Motor neuron (in vitro differentiated cells): ENCODE measurements around the gene POU3F2. TPM values are rescaled to one million over a fixed set of nuclear protein-coding genes. Genes with fewer than 3 reads are reported as not detected.
A peak's percentile ranks its signal among the peaks of the same experiment; 100 is the strongest.

ENCODE experiments used
- ATAC-seq, 8 experiments: fragments of 200-7000 bp; cut with Tn5 transposase; replicated peaks in 6 of 8; 2 replicates each; pipeline ENCODE4 v1.8.0; 2021; ENCODE audit warnings: mild to moderate bottlenecking in 8 of 8, moderate library complexity in 8 of 8
- H3K27ac ChIP-seq, 2 donors: fragments of 250-450 bp; sonication (Bioruptor Pico); 2 replicates each; pipeline ENCODE4 v1.9.0; 2021; ENCODE audit warnings: antibody characterized with exemption in 2 of 2, mild to moderate bottlenecking in 2 of 2, moderate library complexity in 1 of 2
- H3K4me1 ChIP-seq, 2 donors: fragments of 250-450 bp; sonication (Bioruptor Pico); replicated peaks in 1 of 2; 2 replicates each; pipeline ENCODE4 v1.6.1; 2021; ENCODE audit warnings: antibody characterized with exemption in 2 of 2, mild to moderate bottlenecking in 2 of 2, moderate library complexity in 1 of 2
- H3K4me3 ChIP-seq, 5 donors: fragments of 250-450 bp; sonication (Bioruptor Pico); 2 replicates each; pipeline ENCODE4 v1.9.0; 2021; ENCODE audit warnings: antibody characterized with exemption in 5 of 5, mild to moderate bottlenecking in 5 of 5, moderate library complexity in 4 of 5
- WGBS, 10 experiments: fragments of 450-650 bp; shearing (Covaris generic); methylation state at CpG; one replicate each; pipeline ENCODE4 v1.0.0; 2022; 5-methylcytosine and 5-hydroxymethylcytosine counted together
- in situ Hi-C, 9 experiments: fragments of 400-800 bp; cut with MboI; loops; one replicate each; pipeline ENCODE4 v1.15.0; 2021; ENCODE audit warnings: low sequenced_read_pairs in 9 of 9, low pct_unique_long_range_greater_than_20kb in 2 of 9; ENCODE audit not compliant: unreplicated experiment in 9 of 9
- total RNA-seq, 8 experiments: library from RNA; unstranded; fragments of 300-600 nt; gene quantifications; 2 replicates each; pipeline versions ENCODE4 v1.2.3 to v1.2.4, GENCODE V29; 2022

Gene POU3F2
- total RNA-seq, 8 experiments from 2014 or later, result 0.10 to 93.4 (median 19.0) TPM

DNA sequence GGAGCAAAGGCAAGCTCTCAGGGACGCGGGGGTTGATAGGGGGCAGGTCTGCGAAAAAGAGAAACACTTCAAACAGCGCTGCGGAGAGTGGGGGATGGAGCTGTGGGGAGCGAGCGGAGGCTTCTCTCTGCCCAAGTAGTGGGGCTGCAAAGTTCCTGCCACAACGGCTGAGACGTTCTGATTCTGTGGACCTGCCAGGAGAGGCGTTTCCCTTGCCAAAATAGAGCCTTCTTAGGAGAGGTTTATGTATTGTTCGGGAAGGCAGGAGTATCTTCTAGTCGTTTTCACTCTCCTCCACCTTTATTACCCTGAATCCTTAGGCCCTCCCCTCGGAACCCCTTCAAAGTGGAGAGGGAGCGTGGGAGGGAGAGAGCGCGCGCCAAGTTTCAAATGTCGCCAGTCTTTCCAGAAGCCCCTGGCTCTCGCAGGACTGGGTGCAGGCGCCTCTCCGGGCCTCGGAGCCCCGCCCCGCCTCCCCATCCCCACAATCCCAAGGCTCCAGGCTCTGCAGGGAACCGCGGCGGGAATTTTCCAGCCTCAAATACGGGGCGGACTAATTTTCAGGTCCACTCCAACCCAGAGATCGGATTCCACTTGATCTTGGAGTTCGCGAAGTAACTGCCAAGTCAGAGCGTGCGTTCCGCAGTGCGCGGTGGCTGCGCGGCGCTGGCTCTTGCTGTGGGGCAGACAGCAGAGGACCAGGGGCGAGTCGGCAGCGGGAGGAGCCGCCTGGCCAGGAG is 10.0 kb upstream of the POU3F2 start:
- H3K27ac ChIP-seq, result peak overlapping the region in 1 of 2 donors; percentile 28
- peak in 7 of 8 experiments; percentile 17 to 59 (median 45) for ATAC-seq
- 0 to 7% (median 5%) methylated on average over 3 to 6 of the region's 44 CpGs; no CpG with 5 or more reads in 6 of the 10 experiments for WGBS, 10 experiments
- peaks cover 30% of the 10 kb centered on the region in 2 donors for H3K4me1 ChIP-seq
- peak overlapping the region; percentile 37 to 52 (median 44) for H3K4me3 ChIP-seq
- in situ Hi-C loops, result no loop called here

DNA sequence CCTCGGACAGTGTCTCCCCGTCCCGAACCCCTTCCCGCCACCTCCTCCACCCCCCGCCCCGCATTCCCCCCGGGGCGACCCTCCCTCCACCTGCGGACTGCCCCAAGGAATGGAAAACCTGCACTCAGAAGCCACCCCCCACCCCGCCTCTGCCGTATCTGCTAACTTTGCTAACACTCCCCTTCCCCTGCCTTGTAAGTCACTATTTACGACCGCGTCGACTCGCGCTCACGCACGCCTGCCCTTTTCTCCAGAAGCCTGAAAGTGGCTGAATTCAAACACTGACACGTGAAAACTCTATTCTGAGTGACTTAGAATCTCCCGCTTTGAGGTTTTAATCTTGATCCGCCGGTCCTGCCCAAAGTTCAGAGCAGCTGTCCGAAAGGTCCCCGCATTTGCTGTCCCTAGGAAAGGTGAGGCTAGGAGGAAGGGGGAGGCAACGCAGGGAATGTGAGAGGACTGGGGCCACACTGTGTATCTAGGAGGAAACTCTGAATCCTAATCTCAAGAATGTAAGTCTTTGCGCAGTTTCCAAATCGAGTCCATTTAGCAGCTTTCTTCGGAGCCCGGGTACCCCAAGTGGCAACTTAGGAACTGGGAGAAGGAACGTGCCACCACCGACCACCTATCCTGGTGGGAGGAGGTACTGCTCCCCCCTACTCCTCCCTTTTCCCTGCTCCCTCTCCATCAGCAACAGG is 9.3 kb upstream of the POU3F2 start:
- WGBS, 10 experiments, result 0 to 26% (median 7%) methylated on average over 1 to 12 of the region's 32 CpGs; no CpG with 5 or more reads in 2 of the 10 experiments
- in situ Hi-C loops, result loop anchor here in 5 of 9 experiments (25.0 kb wide), 4 partner anchors 763 to 1638 kb away; no protein-coding TSS in a partner anchor
- Histone ChIP-seq H3K4me3 (peak overlapping the region; percentile 37 to 52 (median 44)), H3K4me1 (peaks cover 32 to 33% of the 10 kb centered on the region in 2 donors), H3K27ac (peak overlapping the region in 1 of 2 donors; percentile 28)
- peak in 5 of 8 experiments; percentile 3 to 17 (median 7) for ATAC-seq

DNA sequence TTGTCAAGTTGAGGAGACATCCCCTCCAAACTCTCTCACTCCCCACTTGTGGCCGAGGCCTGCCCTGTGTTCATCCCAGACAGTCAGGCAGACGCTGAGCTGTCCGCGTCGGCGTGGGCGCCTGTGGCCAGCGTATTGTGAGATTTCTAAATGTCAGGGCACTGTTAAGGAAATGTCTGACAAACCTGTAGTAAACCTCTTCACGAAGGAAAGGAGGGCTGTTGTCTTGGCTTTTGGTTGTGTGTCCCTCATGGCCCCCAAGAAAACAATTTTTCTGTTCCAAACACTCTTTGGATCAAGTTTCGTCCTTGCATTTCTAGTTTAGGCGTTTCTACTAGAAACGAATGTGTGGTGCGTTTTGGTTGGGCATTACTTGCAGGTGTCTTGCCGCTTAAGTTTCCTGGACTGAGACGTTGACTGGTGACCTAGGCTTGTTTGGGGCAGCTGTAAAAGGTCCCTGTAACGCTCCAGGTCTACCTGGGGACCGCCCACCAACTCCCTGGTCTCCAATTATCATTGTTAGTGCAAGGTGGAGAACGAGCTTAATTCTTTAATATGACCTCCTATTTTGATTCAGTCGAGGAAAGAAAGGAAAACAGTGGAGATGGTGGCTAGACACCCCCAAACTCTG is 8.7 kb upstream of the POU3F2 start:
- peak overlapping the region in 1 of 2 donors; percentile 16 for H3K27ac ChIP-seq
- H3K4me1 ChIP-seq, result peaks cover 38 to 40% of the 10 kb centered on the region in 2 donors
- no peak for ATAC-seq
- in situ Hi-C loops, result loop anchor here in 5 of 9 experiments (25.0 kb wide), 4 partner anchors 763 to 1638 kb away; no protein-coding TSS in a partner anchor
- 0 to 43% (median 12%) methylated on average over 5 to 14 of the region's 19 CpGs; no CpG with 5 or more reads in 1 of the 10 experiments for WGBS, 10 experiments
- H3K4me3 ChIP-seq, result peak overlapping the region in 3 of 5 donors; percentile 44 to 52 (median 46)

DNA sequence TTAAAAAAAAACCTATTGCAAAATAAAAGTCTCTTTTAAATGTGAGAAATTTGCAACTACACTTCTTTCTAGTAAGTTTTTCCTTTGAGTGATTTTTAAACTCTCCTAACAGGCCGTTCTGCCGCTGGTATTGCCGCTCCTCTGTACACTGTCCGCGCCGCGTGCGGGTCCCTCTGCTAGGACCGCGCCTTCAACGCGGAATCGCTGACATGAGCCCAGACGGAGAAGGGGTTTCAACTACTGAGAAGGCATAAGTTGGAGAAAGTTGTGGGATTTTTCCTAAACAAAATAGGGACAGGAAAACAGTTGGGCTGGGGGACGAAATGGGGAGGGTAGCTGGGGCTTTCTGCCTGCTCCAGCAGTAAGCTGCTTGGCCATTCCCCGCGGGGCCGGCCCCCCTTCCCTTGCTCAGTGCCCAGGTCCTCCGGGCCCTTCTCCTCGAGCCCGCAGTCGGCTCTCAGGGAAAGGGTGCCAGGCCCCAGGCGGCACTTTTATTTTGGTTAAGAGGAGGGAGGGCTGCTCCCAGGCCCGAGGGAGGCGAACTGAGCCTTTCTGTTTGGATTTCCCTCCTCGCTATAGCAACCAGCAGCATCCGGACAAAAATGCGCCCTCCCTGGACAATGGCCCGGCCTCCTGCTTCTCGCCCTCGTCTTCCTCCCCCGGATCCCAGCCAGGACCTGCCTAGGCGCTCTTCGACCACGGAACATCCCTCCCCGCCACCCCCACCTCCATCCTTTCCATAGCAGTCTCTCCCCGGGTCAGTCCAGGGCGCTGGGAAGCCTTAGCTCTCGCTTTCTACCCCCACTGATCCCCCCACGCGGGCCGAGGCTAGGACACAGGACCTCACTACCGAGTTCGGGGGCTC is 6.8 kb upstream of the POU3F2 start:
- in situ Hi-C loops, result loop anchor here in 5 of 9 experiments (25.0 kb wide), 4 partner anchors 765 to 1640 kb away; no protein-coding TSS in a partner anchor
- peak overlapping the region; percentile 11 to 32 (median 25) for H3K4me3 ChIP-seq
- peak overlapping the region; percentile 74 to 89 for H3K27ac ChIP-seq
- peak in 7 of 8 experiments; percentile 6 to 52 (median 25) for ATAC-seq
- WGBS, 10 experiments, result 0 to 33% (median 11%) methylated on average over 1 to 15 of the region's 44 CpGs; no CpG with 5 or more reads in 2 of the 10 experiments
- peaks cover 47 to 51% of the 10 kb centered on the region in 2 donors for H3K4me1 ChIP-seq

DNA sequence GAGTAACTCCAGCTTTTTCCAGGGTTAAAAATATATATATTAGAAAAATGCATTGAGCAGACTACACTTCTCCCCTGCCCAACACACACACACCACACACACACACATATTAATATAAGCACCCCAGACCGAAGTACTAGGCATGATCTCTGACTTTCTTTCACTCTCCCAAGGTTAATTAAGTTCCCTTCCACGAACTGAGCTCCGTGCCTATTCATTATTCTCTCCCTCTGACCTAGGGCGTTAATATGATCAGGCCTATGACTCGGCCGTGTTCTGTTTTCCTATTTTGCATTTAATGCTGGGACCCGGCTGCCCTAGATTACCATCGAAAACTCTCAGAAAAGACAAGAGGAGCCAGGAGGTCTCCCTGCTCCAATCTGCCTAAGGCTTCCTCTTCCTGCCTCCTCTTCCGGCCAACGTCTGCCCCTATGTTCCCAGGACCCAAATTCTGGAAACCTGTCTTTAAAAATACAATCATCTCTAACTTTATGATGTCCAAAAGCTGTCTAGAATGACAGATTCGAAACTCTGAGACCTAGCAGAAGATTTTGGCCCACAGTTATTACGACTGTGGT is 6.1 kb upstream of the POU3F2 start:
- H3K4me3 ChIP-seq, result peak overlapping the region in 4 of 5 donors; percentile 15 to 32 (median 27)
- no peak for ATAC-seq
- 0 to 47% (median 8%) methylated on average over 1 to 9 of the region's 12 CpGs; no CpG with 5 or more reads in 2 of the 10 experiments for WGBS, 10 experiments
- H3K4me1 ChIP-seq, result peaks cover 47 to 51% of the 10 kb centered on the region in 2 donors
- in situ Hi-C loops, result loop anchor here in 5 of 9 experiments (25.0 kb wide), 4 partner anchors 766 to 1641 kb away; no protein-coding TSS in a partner anchor
- H3K27ac ChIP-seq, result peak overlapping the region; percentile 74 to 89

DNA sequence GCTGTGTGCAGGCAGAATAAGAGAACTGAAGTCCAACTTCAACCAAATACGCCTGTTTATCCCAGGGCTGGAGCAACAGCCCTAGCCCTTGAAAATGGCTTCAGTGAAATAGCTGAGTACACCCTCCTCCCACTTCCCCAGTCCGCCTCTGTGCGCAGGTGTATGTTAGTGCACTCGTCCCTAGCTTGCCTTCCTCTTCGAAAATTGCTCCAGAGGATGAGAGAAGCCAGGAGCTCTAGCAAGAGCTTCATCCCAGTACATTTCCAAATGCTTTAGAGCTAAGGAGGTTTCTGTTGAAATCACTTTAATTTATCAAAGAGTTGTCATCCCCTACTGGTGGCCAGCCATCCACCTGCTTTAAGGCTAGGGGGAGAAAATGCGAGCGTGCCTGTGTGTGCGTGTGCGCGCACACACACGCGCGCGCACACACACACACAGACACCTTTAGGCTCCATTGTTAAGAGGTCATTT is 5.4 kb upstream of the POU3F2 start:
- H3K27ac ChIP-seq, result peak overlapping the region; percentile 9 to 36
- peaks cover 45 to 48% of the 10 kb centered on the region in 2 donors for H3K4me1 ChIP-seq
- H3K4me3 ChIP-seq, result peak overlapping the region; percentile 6 to 32 (median 25)

DNA sequence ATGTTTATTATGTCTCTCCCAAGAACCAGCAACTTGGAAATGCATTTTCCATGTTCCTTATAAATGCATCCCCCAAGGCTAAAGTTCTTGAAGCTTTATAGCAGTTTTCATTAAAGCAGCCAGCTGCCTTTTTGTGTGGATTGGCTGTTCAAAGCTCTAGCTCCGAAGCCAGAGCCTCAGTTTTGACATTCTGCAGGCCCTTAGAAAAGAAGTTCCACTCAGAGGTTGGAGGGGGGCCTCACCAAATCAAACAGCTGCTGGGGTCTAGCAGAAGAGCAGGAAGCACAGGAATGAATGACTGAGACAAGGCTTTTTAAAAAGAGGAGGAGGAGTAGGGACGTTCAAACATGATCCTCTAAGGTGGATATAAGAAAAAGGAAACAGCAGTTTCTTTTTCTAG is 4.2 kb upstream of the POU3F2 start:
- Histone ChIP-seq H3K27ac (no peak overlapping the region), H3K4me3 (no peak overlapping the region), H3K4me1 (peaks cover 45 to 46% of the 10 kb centered on the region in 2 donors)
- in situ Hi-C loops, result loop anchor here in 5 of 9 experiments (25.0 kb wide), 4 partner anchors 768 to 1643 kb away; no protein-coding TSS in a partner anchor
- ATAC-seq, result no peak
- 16 to 67% (median 35%) methylated on average over 1 to 2 of the region's 2 CpGs; no CpG with 5 or more reads in 3 of the 10 experiments for WGBS, 10 experiments

More for the DNA sequence above, 5.4 kb upstream of the POU3F2 start:
- no peak for ATAC-seq
- 0 to 91% (median 6%) methylated on average over 1 to 13 of the region's 14 CpGs; no CpG with 5 or more reads in 1 of the 10 experiments for WGBS, 10 experiments
- in situ Hi-C loops, result loop anchor here in 5 of 9 experiments (25.0 kb wide), 4 partner anchors 767 to 1642 kb away; no protein-coding TSS in a partner anchor

DNA sequence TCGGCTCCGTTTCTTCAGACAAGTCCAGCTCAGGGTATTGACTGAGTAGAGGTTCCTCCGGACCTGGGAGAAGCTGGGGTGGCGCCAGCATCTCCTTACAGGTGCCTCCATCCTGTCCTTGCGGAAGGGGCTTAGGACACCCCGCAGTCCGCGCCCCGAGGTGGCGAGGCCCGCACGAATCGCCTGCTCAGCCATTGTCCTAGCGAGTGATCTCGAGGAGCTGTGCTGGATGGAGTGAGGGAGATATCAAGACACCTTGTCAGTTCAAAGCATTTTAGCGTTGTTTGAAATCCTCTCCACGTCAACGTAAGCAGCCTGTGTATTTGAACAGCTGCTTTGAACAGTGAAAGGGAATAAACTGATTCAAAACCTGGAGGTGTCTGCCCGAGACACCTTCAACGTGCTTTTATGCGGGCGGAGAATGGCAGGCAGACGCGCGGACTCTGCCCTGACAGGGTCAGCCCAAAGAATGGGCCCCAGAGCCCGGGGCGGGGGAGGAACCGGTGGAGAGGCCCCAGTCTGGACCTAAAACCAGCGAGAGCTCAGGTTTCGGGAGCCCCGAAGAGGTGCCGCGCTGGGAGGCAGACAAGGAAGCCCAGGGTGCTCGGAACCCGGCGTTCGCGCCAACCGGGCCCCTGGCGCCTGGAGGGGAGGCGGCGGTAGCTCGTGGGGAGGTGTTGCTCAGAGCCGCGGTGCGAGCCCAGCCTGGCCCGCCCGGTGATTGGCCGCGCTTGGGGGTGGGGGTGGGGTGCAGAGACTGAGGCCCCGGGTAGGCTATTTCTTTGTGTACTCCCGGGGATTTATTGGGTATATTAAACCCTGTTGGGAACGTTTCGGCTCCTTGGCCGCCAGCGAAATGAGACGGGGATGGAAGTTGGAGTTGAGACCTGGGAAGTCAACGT is 3.1 kb upstream of the POU3F2 start:
- in situ Hi-C loops, result loop anchor here in 5 of 9 experiments (25.0 kb wide), 4 partner anchors 769 to 1644 kb away; no protein-coding TSS in a partner anchor
- no peak for ATAC-seq
- Histone ChIP-seq H3K4me1 (peaks cover 36 to 40% of the 10 kb centered on the region in 2 donors), H3K27ac (peak overlapping the region; percentile 76 to 83), H3K4me3 (peak overlapping the region; percentile 49 to 95 (median 57))
- WGBS, 10 experiments, result 0 to 20% (median 11%) methylated on average over 2 to 15 of the region's 58 CpGs; no CpG with 5 or more reads in 2 of the 10 experiments

DNA sequence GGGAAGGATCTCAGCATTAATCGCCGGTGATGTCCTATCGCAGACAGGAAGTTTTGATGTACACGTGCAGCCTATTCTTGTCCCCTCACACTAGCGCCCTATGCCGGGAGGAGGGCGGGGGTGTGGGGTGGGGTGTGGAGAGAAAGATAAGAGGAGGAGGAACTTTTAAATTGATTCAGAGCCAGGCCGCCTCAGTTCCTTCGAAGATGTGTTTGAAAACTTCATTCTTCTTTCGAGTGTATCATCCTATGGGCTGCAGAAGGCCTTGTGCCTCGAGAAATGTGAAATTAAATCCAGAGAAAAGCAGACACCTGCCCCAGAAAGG is 2.5 kb upstream of the POU3F2 start:
- Histone ChIP-seq H3K4me3 (peak overlapping the region; percentile 49 to 95 (median 57)), H3K4me1 (peaks cover 33 to 35% of the 10 kb centered on the region in 2 donors), H3K27ac (peak overlapping the region; percentile 69 to 83)
- in situ Hi-C loops, result loop anchor here in 5 of 9 experiments (25.0 kb wide), 4 partner anchors 770 to 1645 kb away; no protein-coding TSS in a partner anchor
- no peak for ATAC-seq
- WGBS, 10 experiments, result 0 to 16% (median 0%) methylated on average over 1 to 5 of the region's 11 CpGs; no CpG with 5 or more reads in 5 of the 10 experiments

DNA sequence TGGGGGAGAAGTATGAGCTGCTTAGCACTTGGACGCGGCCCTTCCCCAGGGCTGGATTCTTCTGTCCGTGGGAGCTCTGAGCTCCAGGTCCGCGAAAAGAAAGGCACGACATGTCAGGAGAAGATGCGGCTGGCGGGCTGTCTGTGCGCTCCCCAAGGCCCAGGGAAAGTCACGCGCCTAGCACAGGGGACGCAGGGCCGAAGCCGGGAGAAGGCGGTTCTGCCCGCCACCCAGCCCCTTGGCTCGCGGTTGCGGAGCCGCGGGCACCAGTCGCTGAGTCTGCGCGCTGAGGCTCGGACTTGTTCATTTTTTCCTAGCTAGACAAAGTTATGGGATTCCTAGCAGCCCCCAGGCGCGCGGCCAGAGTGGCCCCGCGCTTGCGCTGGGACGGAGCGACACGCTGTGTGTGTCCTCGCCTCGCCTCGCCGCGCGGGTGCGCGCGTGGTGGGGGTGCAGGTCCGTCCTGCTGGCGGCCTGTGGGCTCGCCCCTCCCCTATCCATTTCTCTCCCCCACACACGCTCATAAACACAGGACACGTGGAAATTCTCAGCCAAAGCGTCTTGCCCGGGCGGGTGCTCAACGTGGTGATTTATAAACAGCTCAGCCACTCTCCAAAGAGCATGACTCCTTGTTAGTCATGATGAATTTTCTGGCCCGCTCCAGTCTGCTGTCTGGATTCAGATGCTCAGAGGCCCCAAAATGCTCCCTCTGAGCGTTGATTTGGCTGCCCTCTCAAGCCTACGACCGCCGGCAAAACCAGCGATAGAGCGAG is 1.9 kb upstream of the POU3F2 start:
- in situ Hi-C loops, result loop anchor here in 5 of 9 experiments (25.0 kb wide), 4 partner anchors 770 to 1645 kb away; no protein-coding TSS in a partner anchor
- 0 to 30% (median 0%) methylated on average over 2 to 11 of the region's 59 CpGs; no CpG with 5 or more reads in 4 of the 10 experiments for WGBS, 10 experiments
- ATAC-seq, result peak; percentile 0 to 50 (median 44)
- H3K27ac ChIP-seq, result peak overlapping the region; percentile 69 to 83
- H3K4me3 ChIP-seq, result peak overlapping the region; percentile 49 to 95 (median 57)
- H3K4me1 ChIP-seq, result peaks cover 32% of the 10 kb centered on the region in 2 donors
